Peyer's patch (tissue), 4 donors: ENCODE data around the gene ASIC4. TPM values are rescaled to one million over a fixed set of nuclear protein-coding genes. Genes with fewer than 3 reads are reported as not detected.

Experiments
- DNase-seq, 3 donors: peaks; one replicate each; pipeline ENCODE4 v3.0.0-alpha.2; 2017 to 2019
- H3K27ac ChIP-seq, 4 donors: fragments of 200-600 bp; sonication (generic); one replicate each; pipeline ENCODE4 v1.5.1; 2016 to 2019
- H3K27me3 ChIP-seq, 2 donors: fragments of 200-600 bp; sonication (generic); one replicate each; pipeline ENCODE4 v1.5.1; 2019
- H3K36me3 ChIP-seq, 3 donors: fragments of 200-600 bp; sonication (generic); one replicate each; pipeline ENCODE4 v1.5.1; 2016 to 2019
- H3K4me1 ChIP-seq, 4 donors: fragments of 200-600 bp; sonication (generic); one replicate each; pipeline ENCODE4 v1.5.1; 2016 to 2019
- H3K4me3 ChIP-seq, 4 donors: fragments of 200-600 bp; sonication (generic); 1 replicate in 3 of 4; 2 replicates in 1 of 4; pipeline ENCODE4 v1.5.1; 2016 to 2019; ENCODE audit warnings: mild to moderate bottlenecking in 1 of 4
- H3K9me3 ChIP-seq, 4 donors: fragments of 200-600 bp; sonication (generic); one replicate each; pipeline ENCODE4 v1.5.1; 2016 to 2019; ENCODE audit warnings: mild to moderate bottlenecking in 1 of 4
- CTCF ChIP-seq, 6 experiments: fragments of 450-650 bp in 4 of 6; fragments of 200-600 bp in 2 of 6; sonication (generic) in 1 of 6; IDR thresholded peaks; one replicate each; pipeline ENCODE4 v1.5.1; 2017 to 2019; ENCODE audit warnings: antibody characterized with exemption in 6 of 6, mild to moderate bottlenecking in 3 of 6, moderate library complexity in 1 of 6
- POLR2A ChIP-seq, 2 donors: fragments of 450-650 bp; IDR thresholded peaks; one replicate each; pipeline ENCODE4 v1.5.1; 2017; ENCODE audit warnings: antibody characterized with exemption in 2 of 2, mild to moderate bottlenecking in 2 of 2, moderate library complexity in 2 of 2
- total RNA-seq, 4 donors: library from RNA; depleted of rRNA; stranded (reverse); fragments of >200 nt; gene quantifications; one replicate each; pipeline ENCODE4 v1.1.0, GENCODE V29; 2016

Gene ASIC4
- total RNA-seq, 4 donors from 2014 or later, result 0.27 TPM; not detected in 3

DNA sequence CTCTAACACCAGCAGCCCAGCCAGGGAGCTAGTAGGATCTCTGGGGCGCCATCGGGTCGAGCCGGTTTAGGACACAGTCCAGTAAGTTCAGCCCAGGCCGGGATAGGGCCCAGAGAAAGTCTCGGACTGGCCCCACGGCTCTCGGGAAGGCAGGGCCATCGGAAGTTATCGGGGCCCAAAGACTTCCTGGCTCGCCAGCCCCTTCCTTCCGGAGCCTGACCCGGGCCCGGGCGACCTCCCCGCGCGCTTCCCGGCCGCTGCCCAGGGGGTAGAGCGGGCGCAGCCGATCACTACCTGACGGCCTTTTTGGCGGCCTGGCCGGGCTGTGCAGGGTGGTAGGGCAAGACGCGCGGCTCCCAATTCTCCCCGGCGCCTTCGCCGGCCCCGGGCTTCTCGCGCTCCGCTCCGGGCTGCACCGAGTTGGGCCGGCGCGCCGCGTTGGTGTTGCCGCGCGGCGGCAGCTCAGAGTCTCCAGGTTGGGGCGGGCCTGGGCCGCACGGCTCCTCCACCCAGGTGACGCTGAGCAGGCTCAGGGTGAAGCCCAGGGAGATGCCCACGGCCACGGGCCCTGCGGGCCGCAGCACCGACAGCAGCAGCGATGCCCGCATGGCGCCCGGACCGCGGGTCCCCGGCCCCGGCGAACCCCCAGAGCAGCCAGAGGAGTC, 28.8 kb downstream of the ASIC4 start:
- H3K36me3 ChIP-seq, result peaks cover 0 to 27% (median 0%) of the 10 kb centered on the region in 3 donors
- peak in 1 of 3 donors; percentile 58 for DNase-seq
- no peak for TF ChIP-seq CTCF (IDR thresholded peaks at IDR 0.05)
- no peak for TF ChIP-seq POLR2A (IDR thresholded peaks at IDR 0.05)

DNA sequence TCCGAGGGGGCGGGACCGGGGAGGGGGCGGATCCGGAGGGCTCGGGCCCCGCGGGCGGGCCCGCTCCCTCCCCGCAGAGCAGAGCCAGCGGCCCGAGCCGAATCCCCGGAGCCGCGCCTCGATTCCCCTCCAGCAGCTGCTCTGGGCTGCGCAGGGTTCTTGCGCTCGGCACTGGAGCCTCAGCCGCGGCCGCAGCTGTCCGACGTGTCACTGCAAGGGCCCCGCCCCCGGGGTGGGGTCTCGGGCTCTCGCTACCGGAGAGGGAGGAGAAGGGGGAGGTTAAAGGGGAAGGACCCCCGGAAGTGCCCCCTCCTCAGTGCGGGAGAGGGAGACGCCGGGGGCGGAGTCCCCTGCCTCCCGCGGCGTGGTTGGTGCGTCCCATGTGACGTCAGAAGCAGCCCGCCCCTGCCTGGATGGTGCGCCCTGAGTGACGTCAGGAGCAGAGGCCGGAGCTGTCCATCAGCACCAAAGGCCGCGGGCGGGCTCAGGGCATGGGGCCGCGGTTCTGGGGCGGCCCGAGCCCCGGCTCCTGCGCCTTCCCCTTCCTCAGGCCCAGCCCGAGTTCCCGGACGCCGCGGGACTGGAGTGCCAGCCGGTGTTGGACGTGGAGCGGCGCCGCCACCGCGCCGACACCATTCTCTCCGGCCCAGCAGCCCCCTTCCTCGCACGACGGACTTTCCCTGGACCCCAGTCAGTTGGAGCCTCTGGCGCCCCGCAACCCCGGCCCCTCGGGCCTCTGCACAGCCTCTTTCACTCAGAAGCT, 29.5 kb downstream of the ASIC4 start, which contains the start of the genes CHPF and TMEM198:
Gene CHPF (minus strand): TSS at position 214 of the 763 bp plus-strand sequence. CDS start 271 bp downstream, outside the sequence.
Gene TMEM198 (plus strand): TSS at position 433 of the 763 bp plus-strand sequence. CDS start 700 bp downstream, outside the sequence.
- H3K36me3 ChIP-seq, result peaks cover 0 to 27% (median 0%) of the 10 kb centered on the region in 3 donors
- H3K9me3 ChIP-seq, result no peaks in the 10 kb centered on the region
- TF ChIP-seq CTCF (IDR thresholded peaks at IDR 0.05) (no peak), POLR2A (IDR thresholded peaks at IDR 0.05) (peak; percentile 29 to 72)

More for the DNA sequence above, 28.8 kb downstream of the ASIC4 start:
- Histone ChIP-seq H3K4me3 (peak overlapping the region; percentile 54 to 80 (median 80)), H3K27me3 (no peaks in the 10 kb centered on the region), H3K27ac (peak overlapping the region; percentile 78 to 95 (median 89)), H3K4me1 (peaks cover 0 to 23% (median 14%) of the 10 kb centered on the region in 4 donors), H3K9me3 (no peaks in the 10 kb centered on the region)

DNA sequence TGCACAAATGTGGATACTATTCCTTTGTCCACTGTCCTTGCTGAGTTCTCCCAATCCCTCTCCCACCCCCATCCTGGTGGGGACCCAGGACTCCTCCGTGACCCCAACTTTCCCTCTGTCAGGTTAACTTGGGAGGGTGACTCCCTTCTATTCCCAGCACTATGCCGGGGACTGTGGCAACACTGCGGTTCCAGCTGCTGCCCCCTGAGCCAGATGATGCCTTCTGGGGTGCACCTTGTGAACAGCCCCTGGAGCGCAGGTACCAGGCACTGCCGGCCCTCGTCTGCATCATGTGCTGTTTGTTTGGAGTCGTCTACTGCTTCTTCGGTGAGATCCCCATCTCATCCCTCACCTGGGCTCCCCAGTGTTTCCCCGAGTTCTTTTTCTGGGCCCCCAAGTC, 30.3 kb downstream of the ASIC4 start:
- Histone ChIP-seq H3K36me3 (peaks cover 0 to 19% (median 0%) of the 10 kb centered on the region in 3 donors), H3K27me3 (no peaks in the 10 kb centered on the region), H3K4me3 (peak overlapping the region in 3 of 4 donors; percentile 54 to 80 (median 79)), H3K27ac (peak overlapping the region in 1 of 4 donors; percentile 95), H3K9me3 (no peaks in the 10 kb centered on the region), H3K4me1 (peaks cover 0 to 23% (median 14%) of the 10 kb centered on the region in 4 donors)
- DNase-seq, result no peak
- no peak for TF ChIP-seq CTCF (IDR thresholded peaks at IDR 0.05)
- TF ChIP-seq POLR2A (IDR thresholded peaks at IDR 0.05), result no peak

More for the DNA sequence above, 29.5 kb downstream of the ASIC4 start, which contains the start of the genes CHPF and TMEM198:
- peak within 1 kb of the TSS; percentile 78 to 95 (median 89) for H3K27ac ChIP-seq
- DNase-seq, result peak; percentile 92 to 98 (median 98)
- H3K4me3 ChIP-seq, result peak within 1 kb of the TSS; percentile 54 to 80 (median 80)
- no peaks in the 10 kb centered on the region for H3K27me3 ChIP-seq
- H3K4me1 ChIP-seq, result peaks cover 0 to 23% (median 14%) of the 10 kb centered on the region in 4 donors

DNA sequence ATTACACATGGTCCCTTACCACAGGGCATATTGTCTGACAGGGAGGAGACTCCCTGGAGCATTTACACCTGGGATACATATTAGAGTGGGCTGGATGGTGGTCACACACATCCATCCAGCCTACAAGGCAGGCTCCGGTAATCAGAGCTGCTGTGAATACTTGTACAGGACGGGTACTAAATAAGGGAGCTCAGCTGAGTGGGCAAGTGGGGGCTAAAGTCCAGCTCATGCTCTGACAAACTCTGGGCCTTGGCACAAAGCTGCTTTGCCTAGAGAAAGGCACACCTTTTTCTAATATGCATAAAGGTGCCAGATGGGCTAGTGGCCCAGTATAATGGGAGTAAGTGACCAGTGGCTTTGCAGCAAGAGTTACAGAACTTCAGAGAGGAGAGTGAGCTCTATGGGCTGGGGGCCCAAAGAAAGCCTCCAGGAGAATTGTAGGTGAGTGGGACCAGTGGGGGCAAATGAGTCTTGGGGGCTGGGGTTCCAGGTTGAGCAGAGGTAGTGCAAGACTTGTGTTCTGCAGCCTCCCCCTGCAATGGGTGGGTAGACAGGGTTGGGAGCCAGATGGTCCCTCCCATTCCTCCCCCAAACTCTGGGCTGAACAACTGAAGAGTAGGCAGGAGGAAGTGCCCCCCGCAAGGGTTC, 31.1 kb downstream of the ASIC4 start:
- Histone ChIP-seq H3K9me3 (no peaks in the 10 kb centered on the region), H3K4me1 (peaks cover 0 to 23% (median 14%) of the 10 kb centered on the region in 4 donors), H3K27ac (peak overlapping the region in 2 of 4 donors; percentile 48 to 79), H3K36me3 (peaks cover 0 to 10% (median 0%) of the 10 kb centered on the region in 3 donors), H3K4me3 (peak overlapping the region in 1 of 4 donors; percentile 79), H3K27me3 (no peaks in the 10 kb centered on the region)
- no peak for TF ChIP-seq CTCF (IDR thresholded peaks at IDR 0.05)
- DNase-seq, result no peak

DNA sequence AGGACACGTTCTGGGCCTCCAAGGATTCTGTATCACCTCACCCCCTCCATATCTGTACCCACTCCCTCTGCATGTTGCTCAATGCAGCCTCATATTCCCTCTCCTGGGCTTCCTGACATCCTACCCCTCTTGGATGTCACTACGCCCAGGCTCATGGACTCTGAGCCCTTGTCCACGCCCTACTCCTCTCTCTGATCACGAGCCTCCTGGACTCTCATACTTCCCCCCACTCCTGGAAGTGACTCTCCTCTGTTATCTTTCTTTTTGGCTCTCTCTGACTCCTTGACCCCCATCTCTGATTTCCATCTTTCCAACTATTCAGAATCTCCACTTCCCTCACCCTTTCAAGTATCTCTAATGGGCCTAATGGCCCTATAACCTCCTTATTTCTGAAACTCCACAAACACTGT, 31.7 kb downstream of the ASIC4 start:
- Histone ChIP-seq H3K27ac (peak overlapping the region in 2 of 4 donors; percentile 48 to 79), H3K27me3 (no peaks in the 10 kb centered on the region), H3K4me3 (no peak overlapping the region), H3K4me1 (peaks cover 0 to 23% (median 14%) of the 10 kb centered on the region in 4 donors), H3K36me3 (peaks cover 0 to 5% (median 0%) of the 10 kb centered on the region in 3 donors), H3K9me3 (no peaks in the 10 kb centered on the region)
- TF ChIP-seq POLR2A (IDR thresholded peaks at IDR 0.05) (peak in 1 of 2 donors; percentile 46), CTCF (IDR thresholded peaks at IDR 0.05) (no peak)
- peak in 2 of 3 donors; percentile 66 to 78 for DNase-seq
